K562 (cell line): ENCODE results near the gene IGFBP4. TPM values are rescaled to one million over a fixed set of nuclear protein-coding genes. Genes with fewer than 3 reads are reported as not detected.

Experiments
- ATAC-seq: fragments of 200-7000 bp; cut with Tn5 transposase; 3 replicates; pipeline ENCODE4 v1.9.1; 2020; ENCODE audit warnings: moderate library complexity
- BruUV-seq: library from RNA; stranded (reverse); fragments of 400-500 nt; replicated peaks from 2 replicates; lab custom pipeline; 2021; lab: Mats Ljungman, UMichigan
- CTCF ChIA-PET: fragments of 300-600 bp; formaldehyde crosslinking; extraction: SDS; loops from one replicate; lab custom pipeline; 2021; ENCODE audit warnings: low intra/inter-chr PET ratio; lab: Yijun Ruan, JAX
- POLR2A ChIA-PET: fragments of 300-600, 350-650 bp; sonication (Branson Sonifier 250); formaldehyde crosslinking; extraction: SDS; loops from one replicate; lab custom pipeline; 2021; ENCODE audit warnings: antibody characterized with exemption, inconsistent platforms; lab: Yijun Ruan, JAX
- DNase-seq, 4 experiments: peaks; one replicate each; pipeline versions ENCODE4 v3.0.0 to v3.0.0-alpha.2; 2011 to 2018; ENCODE audit warnings: low spot score in 3 of 4, mixed read lengths in 3 of 4; ENCODE audit errors: extremely low read depth in 1 of 4
- FAIRE-seq: peaks from 2 replicates; lab custom pipeline; 2011; peaks lifted over from hg19 to GRCh38; lab: Jason Lieb, UNC
- H2AFZ ChIP-seq: 2 replicates; pipeline ENCODE4 v1.6.0; 2011; ENCODE audit warnings: low read depth, low read length, control low read depth, inconsistent platforms
- H3K27ac ChIP-seq: fragments of 200-600 bp; 3 replicates; pipeline ENCODE4 v1.8.0; 2011; ENCODE audit warnings: low read depth, mild to moderate bottlenecking, control low read depth, inconsistent platforms, low read length, moderate library complexity, mixed read lengths; ENCODE audit errors: extremely low read depth
- H3K27me3 ChIP-seq, 2 experiments: fragments of 300-600 bp in 1 of 2; 2 replicates in 1 of 2; 3 replicates in 1 of 2; pipeline versions ENCODE4 v1.6.0 to v1.8.0; 2011; ENCODE audit warnings: inconsistent platforms in 2 of 2, low read length in 2 of 2, mild to moderate bottlenecking in 1 of 2, mixed read lengths in 1 of 2, moderate library complexity in 1 of 2; ENCODE audit not compliant: control insufficient read depth in 2 of 2, insufficient read depth in 2 of 2
- H3K36me3 ChIP-seq: fragments of 300-600 bp; 3 replicates; pipeline ENCODE4 v1.8.0; 2011; ENCODE audit warnings: mild to moderate bottlenecking, low read length, inconsistent platforms; ENCODE audit not compliant: control insufficient read depth, insufficient read depth
- H3K4me1 ChIP-seq, 2 experiments: fragments of 200-600 bp in 1 of 2; replicated peaks in 1 of 2; 2 replicates in 1 of 2; 3 replicates in 1 of 2; pipeline versions ENCODE4 v1.5.1 to v1.8.0; 2011; ENCODE audit warnings: inconsistent platforms in 2 of 2, low read length in 2 of 2, mild to moderate bottlenecking in 1 of 2, mixed read lengths in 1 of 2, moderate library complexity in 1 of 2; ENCODE audit not compliant: control insufficient read depth in 2 of 2, insufficient read depth in 2 of 2
- H3K4me2 ChIP-seq: 2 replicates; pipeline ENCODE4 v1.6.1; 2011; ENCODE audit warnings: low read length, control low read depth, inconsistent platforms, mixed read lengths; ENCODE audit not compliant: insufficient read depth
- H3K4me3 ChIP-seq: fragments of 200-600 bp; sonication (generic), shearing (Covaris generic); 2 replicates; pipeline ENCODE4 v1.5.1; 2016; ENCODE audit warnings: control low read depth, inconsistent platforms
- H3K79me2 ChIP-seq: fragments of 200-600 bp; 3 replicates; pipeline ENCODE4 v1.8.0; 2011; ENCODE audit warnings: low read length, inconsistent platforms; ENCODE audit not compliant: control insufficient read depth, insufficient read depth
- H3K9ac ChIP-seq, 2 experiments: 2 replicates each; pipeline versions ENCODE4 v1.6.0 to v1.6.1; 2011; ENCODE audit warnings: low read depth in 2 of 2, low read length in 2 of 2, control low read depth in 1 of 2, inconsistent platforms in 1 of 2, mild to moderate bottlenecking in 1 of 2, mixed read lengths in 1 of 2; ENCODE audit not compliant: insufficient read depth in 1 of 2
- H3K9me1 ChIP-seq: one replicate; pipeline ENCODE4 v1.6.0; 2011; ENCODE audit warnings: inconsistent platforms, mild to moderate bottlenecking, low read length, moderate library complexity; ENCODE audit not compliant: control insufficient read depth, insufficient read depth
- H3K9me3 ChIP-seq: replicated peaks from 2 replicates; pipeline ENCODE4 v1.5.1; 2011; ENCODE audit warnings: low read depth, low read length, inconsistent platforms; ENCODE audit not compliant: control insufficient read depth, insufficient read depth
- H4K20me1 ChIP-seq: replicated peaks from 2 replicates; pipeline ENCODE4 v1.6.1; 2011; ENCODE audit warnings: low read length, inconsistent platforms, mixed read lengths; ENCODE audit not compliant: control insufficient read depth, insufficient read depth
- ARID2 ChIP-seq: fragments of 450-650 bp; IDR thresholded peaks from 2 replicates; pipeline ENCODE4 v1.6.1; 2017; ENCODE audit warnings: antibody characterized with exemption, mild to moderate bottlenecking
- BRD9 ChIP-seq: fragments of 450-650 bp; IDR thresholded peaks from 2 replicates; pipeline ENCODE4 v1.6.1; 2018; ENCODE audit warnings: low read depth; ENCODE audit not compliant: partially characterized antibody
- CBFA2T2 ChIP-seq: fragments of 450-650 bp; conservative IDR thresholded peaks from 2 replicates; pipeline ENCODE4 v1.6.1; 2017; ENCODE audit warnings: mild to moderate bottlenecking
- ZNF668 ChIP-seq: fragments of 250-450 bp; sonication (Bioruptor Pico); IDR thresholded peaks from 2 replicates; pipeline ENCODE4 v1.8.0; 2022; ENCODE audit warnings: mild to moderate bottlenecking, inconsistent platforms
- WGBS: fragments of 100-300 bp; shearing (Covaris generic); methylation state at CpG from one replicate; pipeline ENCODE4 v1.1.6; 2016; ENCODE audit warnings: low coverage, mixed read lengths; ENCODE audit not compliant: insufficient coverage; ENCODE audit errors: missing lambda C conversion rate; 5-methylcytosine and 5-hydroxymethylcytosine counted together
- in situ Hi-C: fragments of 300-500 bp; cut with MboI; formaldehyde crosslinking; loops from 4 replicates; pipeline ENCODE4 v1.15.0; 2018; ENCODE audit warnings: inconsistent platforms, mixed read lengths
- intact Hi-C: fragments of 100-400 bp; cut with micrococcal nuclease; formaldehyde crosslinking; loops from 2 replicates; pipeline ENCODE4 v1.14.2; 2022
- polyA plus RNA-seq, 8 experiments: library from polyadenylated mRNA; depleted of rRNA in 4 of 8; stranded (reverse) in 5 of 8; unstranded in 3 of 8; fragments of >200 nt; fragmentation: Nextera tagmentation in 2 of 8; fragmentation: Illumina TruSeq in 1 of 8; extraction: Ambion mirVana in 2 of 8; extraction: Trizol in 1 of 8; gene quantifications; 2 replicates each; pipeline versions ENCODE4 v1.2.1 to v1.2.3, GENCODE V29; 2011 to 2014; ENCODE audit warnings: inconsistent platforms in 1 of 8, missing spikeins in 1 of 8
- total RNA-seq, 7 experiments: library from RNA; depleted of rRNA in 6 of 7; stranded (reverse); fragments of >200 nt in 6 of 7; fragmentation: Illumina TruSeq in 2 of 7; extraction: Trizol in 2 of 7; gene quantifications; 2 replicates each; pipeline versions ENCODE4 v1.2.1 to v1.2.3, GENCODE V29; 2011 to 2021; ENCODE audit warnings: low replicate concordance in 1 of 7
- TF ChIP-seq, protein P1 (sequence below), 2 experiments: fragments of 450-650 bp; IDR thresholded peaks; 2 replicates each; pipeline ENCODE4 v1.6.1; 2018; ENCODE audit warnings: mild to moderate bottlenecking in 2 of 2, low read depth in 1 of 2; ENCODE audit not compliant: partially characterized antibody in 2 of 2

IGFBP4 gene
- total and polyA plus RNA-seq, 9 of the 15 experiments (the other 6 are each of a cell fraction or from before 2014, with no cell fraction given), result 8.8 to 99.8 (median 18.6) TPM

DNA sequence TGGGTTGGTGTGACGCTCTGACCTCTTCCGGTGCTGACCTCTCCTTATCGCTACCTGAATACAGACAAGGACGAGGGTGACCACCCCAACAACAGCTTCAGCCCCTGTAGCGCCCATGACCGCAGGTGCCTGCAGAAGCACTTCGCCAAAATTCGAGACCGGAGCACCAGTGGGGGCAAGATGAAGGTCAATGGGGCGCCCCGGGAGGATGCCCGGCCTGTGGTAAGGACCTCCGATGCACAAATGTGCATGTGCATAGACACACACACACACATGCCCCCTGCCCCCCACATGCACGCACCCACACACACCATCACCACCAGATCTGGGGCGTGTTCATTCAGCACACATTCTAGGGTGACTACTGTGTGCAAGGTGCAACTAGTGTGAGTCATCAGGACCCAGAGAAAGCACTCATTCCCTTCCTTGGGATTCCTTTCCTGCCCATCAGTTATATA lies 9.7 kb downstream of the IGFBP4 start:
- H2AFZ ChIP-seq, result no peak overlapping the region
- H3K9me3 ChIP-seq, result no peaks in the 10 kb centered on the region
- DNase-seq, result no peak
- in situ Hi-C loops, result no loop called here
- WGBS, result 76% methylated on average over 11 of the region's 15 CpGs
- no peak overlapping the region for H3K4me3 ChIP-seq
- no peak for ATAC-seq
- H3K27me3 ChIP-seq, result no peaks in the 10 kb centered on the region
- H3K27ac ChIP-seq, result no peak overlapping the region
- no peak for FAIRE-seq
- H3K4me2 ChIP-seq, result no peak overlapping the region
- peaks cover 5% of the 10 kb centered on the region in 2 experiments; a peak in 3 of 5 replicates for H3K4me1 ChIP-seq
- no peaks in the 10 kb centered on the region for H3K9me1 ChIP-seq
- H3K79me2 ChIP-seq, result no peaks in the 10 kb centered on the region; the same call in 2 of the 3 replicates
- ChIA-PET POLR2A (interaction anchor here (0.6 to 0.7 kb wide), 2 partner anchors 9 to 218 kb away, joined by 3 to 7 read pairs; no protein-coding TSS in a partner anchor), CTCF (no interaction called here)
- H3K9ac ChIP-seq, result peak overlapping the region in 1 of 2 experiments; percentile 66; a peak in 1 of 4 replicates
- peaks cover 32% of the 10 kb centered on the region; the same call in 2 of the 3 replicates for H3K36me3 ChIP-seq
- intact Hi-C loops, result no loop called here
- BruUV-seq, result no TSS peak
- no peak for TF ChIP-seq ZNF668
- TF ChIP-seq CBFA2T2, result no peak
- no peak for TF ChIP-seq BRD9
- TF ChIP-seq ARID2, result no peak
- TF ChIP-seq, protein P1, sequence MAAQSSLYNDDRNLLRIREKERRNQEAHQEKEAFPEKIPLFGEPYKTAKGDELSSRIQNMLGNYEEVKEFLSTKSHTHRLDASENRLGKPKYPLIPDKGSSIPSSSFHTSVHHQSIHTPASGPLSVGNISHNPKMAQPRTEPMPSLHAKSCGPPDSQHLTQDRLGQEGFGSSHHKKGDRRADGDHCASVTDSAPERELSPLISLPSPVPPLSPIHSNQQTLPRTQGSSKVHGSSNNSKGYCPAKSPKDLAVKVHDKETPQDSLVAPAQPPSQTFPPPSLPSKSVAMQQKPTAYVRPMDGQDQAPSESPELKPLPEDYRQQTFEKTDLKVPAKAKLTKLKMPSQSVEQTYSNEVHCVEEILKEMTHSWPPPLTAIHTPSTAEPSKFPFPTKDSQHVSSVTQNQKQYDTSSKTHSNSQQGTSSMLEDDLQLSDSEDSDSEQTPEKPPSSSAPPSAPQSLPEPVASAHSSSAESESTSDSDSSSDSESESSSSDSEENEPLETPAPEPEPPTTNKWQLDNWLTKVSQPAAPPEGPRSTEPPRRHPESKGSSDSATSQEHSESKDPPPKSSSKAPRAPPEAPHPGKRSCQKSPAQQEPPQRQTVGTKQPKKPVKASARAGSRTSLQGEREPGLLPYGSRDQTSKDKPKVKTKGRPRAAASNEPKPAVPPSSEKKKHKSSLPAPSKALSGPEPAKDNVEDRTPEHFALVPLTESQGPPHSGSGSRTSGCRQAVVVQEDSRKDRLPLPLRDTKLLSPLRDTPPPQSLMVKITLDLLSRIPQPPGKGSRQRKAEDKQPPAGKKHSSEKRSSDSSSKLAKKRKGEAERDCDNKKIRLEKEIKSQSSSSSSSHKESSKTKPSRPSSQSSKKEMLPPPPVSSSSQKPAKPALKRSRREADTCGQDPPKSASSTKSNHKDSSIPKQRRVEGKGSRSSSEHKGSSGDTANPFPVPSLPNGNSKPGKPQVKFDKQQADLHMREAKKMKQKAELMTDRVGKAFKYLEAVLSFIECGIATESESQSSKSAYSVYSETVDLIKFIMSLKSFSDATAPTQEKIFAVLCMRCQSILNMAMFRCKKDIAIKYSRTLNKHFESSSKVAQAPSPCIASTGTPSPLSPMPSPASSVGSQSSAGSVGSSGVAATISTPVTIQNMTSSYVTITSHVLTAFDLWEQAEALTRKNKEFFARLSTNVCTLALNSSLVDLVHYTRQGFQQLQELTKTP (IDR thresholded peaks at IDR 0.05; ENCODE audit: low read depth in 1 of 2, partially characterized antibody in 2 of 2), result no peak
- no peaks in the 10 kb centered on the region for H4K20me1 ChIP-seq
